T1000 (cell line): ENCODE measurements around the gene NFATC2IP.

Experiments
- DNase-seq: peaks from one replicate; lab custom pipeline; 2025; ENCODE audit warnings: mixed read lengths; lab: John Stamatoyannopoulos, UW

Gene NFATC2IP

DNA sequence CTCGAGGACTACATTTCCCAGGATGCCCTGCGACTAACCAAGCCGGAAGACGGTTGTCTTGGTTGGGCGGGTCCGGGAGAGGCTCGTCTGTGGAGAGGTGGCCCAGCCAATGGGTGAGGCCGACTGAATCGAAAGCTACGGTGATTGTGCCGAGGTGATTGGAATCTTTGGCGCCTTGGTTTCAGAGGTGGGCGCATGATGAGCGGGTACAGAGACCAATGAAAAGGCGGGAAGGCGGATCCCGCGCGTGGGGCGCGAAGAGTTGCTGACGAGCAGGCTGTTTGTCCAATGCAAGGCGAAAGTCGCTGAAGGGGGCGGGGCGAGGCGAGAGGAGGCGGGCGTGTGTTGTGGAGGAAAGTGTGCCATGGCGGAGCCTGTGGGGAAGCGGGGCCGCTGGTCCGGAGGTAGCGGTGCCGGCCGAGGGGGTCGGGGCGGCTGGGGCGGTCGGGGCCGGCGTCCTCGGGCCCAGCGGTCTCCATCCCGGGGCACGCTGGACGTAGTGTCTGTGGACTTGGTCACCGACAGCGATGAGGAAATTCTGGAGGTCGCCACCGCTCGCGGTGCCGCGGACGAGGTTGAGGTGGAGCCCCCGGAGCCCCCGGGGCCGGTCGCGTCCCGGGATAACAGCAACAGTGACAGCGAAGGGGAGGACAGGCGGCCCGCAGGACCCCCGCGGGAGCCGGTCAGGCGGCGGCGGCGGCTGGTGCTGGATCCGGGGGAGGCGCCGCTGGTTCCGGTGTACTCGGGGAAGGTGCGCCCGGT is at the start of gene NFATC2IP:
Gene NFATC2IP, plus strand, starts transcription at position 290 of the 762 bp plus-strand sequence. Its CDS starts 75 bp downstream, at position 365.
- peak; percentile 99 for DNase-seq

DNA sequence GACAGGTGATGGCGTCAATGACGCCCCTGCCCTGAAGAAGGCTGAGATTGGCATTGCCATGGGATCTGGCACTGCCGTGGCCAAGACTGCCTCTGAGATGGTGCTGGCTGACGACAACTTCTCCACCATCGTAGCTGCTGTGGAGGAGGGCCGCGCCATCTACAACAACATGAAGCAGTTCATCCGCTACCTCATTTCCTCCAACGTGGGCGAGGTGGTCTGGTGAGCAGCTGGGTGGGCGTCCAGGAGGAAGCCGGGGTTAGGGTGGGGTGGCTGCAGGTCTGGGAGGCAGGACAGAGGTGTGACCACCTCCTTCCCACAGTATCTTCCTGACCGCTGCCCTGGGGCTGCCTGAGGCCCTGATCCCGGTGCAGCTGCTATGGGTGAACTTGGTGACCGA is 48.9 kb upstream of the NFATC2IP start:
- DNase-seq: no peak

GRCh38 chr16:28902909-28903308 is 47.8 kb upstream of the NFATC2IP start:
- DNase-seq: no peak

GRCh38 chr16:28903344-28904042 is 47.2 kb upstream of the NFATC2IP start:
- no peak for DNase-seq

DNA sequence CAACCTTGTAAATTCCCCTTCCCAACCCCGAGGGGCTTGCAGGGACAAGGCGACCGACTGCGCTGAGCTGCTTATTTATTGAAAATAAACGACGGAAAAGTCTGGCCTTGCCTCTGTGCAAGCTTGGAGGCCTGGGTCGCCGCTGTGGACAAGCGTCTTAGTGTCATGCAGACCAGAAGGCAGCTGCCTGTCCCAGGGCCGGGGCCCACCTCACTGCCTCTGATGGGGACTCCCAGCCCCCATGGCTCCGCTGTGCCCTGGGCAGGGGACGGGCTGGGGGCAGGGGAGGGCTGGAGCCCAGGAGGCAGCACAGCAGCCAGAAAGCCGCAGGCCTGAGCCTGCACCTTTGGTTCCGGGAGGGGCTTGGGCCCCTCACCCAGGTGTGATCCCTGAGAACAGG is 46.4 kb upstream of the NFATC2IP start:
- no peak for DNase-seq

DNA sequence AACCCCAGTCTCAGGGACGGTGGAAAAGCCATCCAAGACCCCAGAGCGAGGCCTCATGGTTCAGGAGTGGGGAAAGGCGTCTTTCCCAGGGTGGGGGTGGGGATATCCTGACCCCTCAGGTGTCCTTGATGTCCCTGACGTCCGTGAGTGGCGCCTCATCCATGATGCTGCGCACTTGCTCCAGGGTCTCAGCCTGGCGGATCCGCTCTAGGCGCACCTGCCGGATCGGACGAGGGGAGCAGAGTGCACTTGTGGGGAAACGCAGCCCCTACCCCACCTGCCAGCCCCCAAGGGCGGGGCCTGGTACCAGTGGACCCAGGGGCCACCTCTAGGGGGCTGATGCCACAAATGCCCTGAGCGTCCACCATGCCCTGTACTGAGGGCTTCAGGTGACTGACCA is 45.9 kb upstream of the NFATC2IP start:
- DNase-seq: no peak

DNA sequence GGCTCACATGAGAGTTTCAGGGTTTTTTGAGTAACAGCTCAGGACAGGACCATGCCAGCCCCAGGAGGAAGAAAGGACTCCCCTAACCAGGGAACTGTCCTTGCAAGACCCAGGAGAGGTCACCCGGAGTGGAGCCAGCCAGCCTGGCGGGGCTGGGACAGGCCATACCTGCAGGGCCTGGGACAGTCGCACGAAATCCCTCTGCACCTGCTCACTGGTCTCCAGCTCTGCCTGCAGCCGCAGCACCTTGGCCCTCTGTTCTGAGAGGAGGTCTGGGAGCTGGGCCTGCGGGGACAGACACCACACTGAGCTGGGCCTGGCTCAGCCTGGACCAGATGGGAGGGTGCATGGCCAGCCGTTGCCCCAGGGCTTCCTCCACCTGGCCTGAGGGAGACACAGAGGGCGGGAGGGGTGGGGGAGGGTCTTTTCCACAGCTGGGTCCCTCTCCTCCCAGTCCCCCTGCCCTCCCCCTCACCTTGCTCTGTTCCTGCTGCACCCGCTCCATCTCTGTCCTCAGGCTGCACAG is 45.4 kb upstream of the NFATC2IP start:
- DNase-seq: no peak

- no peak for DNase-seq
Measured at GRCh38 chr16:28905800-28906372, 44.9 kb upstream of the NFATC2IP start.

GRCh38 chr16:28910086-28911031 is 40.4 kb upstream of the NFATC2IP start:
- DNase-seq: no peak

DNA sequence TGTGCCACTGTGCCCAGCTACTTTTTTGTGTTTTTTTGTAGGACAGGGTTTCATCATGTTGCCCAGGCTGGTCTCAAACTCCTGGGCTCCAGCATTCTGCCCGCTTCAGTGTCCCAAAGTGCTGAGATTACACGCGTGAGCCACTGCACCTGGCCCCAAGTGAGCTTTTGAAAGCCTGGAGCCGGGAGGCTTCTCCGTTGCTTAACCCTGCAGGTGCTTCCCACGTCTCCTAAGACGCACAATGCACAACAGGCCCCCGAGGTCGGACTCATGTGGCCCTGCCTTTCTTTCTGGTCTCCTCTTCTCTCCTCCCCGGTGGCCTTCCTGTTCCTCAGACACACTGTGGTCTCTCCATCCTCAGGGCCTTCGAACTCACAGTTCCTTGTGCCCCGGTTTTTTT is 38.2 kb upstream of the NFATC2IP start:
- DNase-seq: no peak

DNA sequence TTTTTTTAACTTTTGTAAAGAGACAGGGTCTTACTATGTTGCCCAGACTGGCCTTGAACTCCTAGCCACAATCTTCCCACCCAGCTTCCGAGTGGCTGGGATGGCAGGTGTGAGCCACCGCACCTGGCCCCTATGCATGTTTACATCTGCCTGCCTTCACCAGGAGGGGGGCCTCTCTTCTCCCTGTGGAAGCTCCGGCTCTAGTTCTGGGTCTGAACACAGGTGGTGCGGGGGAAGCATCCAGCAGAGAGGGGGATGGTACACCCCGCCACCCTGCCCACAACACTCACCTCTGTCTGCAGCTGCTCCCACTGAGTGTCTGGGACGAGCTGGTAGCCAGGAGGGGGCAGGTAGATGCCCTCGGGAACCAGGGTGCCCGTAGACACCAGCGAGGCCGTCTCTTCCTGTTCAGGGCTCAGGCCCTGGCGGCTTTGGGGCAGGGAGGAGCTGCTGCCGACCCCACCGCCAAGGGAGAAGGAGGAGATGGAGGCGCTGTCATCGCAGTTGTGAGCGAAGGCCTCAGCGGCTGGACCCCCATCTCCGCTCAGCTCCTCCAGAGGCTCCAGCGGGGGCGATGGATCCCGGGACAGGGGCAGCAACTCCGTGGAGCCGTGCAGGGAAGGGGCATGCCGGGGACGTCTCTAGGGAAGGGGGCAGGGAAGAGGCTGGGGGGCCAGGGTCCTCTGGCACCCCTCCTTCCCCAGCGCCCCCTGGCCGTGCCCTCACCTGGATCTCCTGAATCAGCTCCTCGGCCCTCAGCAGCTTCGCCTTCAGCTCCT is 36.6 kb upstream of the NFATC2IP start:
- no peak for DNase-seq

GRCh38 chr16:28915181-28915580 is 35.6 kb upstream of the NFATC2IP start:
- DNase-seq: no peak

- DNase-seq: no peak
Measured at GRCh38 chr16:28917095-28917494, 33.6 kb upstream of the NFATC2IP start.

- DNase-seq: no peak
Measured at GRCh38 chr16:28918698-28919097, 32.0 kb upstream of the NFATC2IP start.

- no peak for DNase-seq
Measured at GRCh38 chr16:28923231-28923587, 27.5 kb upstream of the NFATC2IP start.

GRCh38 chr16:28923652-28924398 is 26.9 kb upstream of the NFATC2IP start:
- DNase-seq: no peak

DNA sequence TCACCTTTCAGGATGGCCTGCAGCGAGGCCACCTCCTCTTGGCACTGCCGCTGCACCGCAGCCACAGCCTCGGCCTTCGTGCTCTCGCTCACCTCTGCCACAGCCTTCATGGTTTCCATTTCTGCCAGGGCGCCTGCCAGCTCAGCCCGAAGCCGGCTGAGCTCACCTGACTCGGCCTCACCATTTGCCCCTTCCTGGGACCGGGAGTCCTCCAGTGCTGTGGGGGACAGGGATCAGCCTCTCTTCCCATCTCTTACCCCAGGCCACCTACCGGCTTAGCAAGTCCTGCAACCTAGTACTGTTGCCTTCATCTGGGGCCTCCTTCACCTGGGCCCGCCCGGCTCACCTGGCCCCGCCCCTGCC is 26.4 kb upstream of the NFATC2IP start:
- DNase-seq: no peak

DNA sequence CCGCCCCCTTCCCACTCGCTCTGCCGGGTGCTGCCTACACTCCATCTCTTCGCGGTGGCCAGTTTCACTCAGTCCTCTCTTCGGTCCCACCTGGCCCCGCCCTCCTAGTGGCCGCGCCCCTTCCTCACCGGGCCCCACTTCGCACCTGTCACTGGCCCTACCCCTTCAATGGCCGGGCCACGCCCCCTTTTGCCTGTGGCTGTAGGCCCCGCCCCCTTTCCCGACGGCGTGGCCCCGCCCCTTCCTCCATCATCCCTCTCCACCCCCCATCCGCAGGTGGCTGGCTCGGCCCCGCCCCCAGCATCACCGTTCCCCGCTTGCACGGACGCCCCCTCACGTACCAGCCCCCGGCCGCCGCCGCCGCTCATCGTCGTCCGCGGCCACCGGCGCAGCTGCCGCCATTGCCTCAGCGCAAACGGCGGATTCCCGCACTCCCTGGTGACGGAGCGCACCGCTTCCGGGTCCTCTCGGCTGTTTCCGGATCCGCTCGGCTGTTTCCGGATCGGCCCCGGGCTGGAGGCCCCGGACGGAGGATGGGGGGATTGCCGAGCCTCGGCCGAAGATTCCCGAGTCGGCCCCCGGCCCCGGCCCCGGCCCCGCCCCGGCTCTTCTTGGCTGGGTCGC is 25.9 kb upstream of the NFATC2IP start, which contains the start of gene RABEP2:
Gene RABEP2, minus strand, starts transcription at position 477 of the 624 bp plus-strand sequence. Its CDS starts 75 bp downstream, at position 402.
- DNase-seq: peak; percentile 96

DNA sequence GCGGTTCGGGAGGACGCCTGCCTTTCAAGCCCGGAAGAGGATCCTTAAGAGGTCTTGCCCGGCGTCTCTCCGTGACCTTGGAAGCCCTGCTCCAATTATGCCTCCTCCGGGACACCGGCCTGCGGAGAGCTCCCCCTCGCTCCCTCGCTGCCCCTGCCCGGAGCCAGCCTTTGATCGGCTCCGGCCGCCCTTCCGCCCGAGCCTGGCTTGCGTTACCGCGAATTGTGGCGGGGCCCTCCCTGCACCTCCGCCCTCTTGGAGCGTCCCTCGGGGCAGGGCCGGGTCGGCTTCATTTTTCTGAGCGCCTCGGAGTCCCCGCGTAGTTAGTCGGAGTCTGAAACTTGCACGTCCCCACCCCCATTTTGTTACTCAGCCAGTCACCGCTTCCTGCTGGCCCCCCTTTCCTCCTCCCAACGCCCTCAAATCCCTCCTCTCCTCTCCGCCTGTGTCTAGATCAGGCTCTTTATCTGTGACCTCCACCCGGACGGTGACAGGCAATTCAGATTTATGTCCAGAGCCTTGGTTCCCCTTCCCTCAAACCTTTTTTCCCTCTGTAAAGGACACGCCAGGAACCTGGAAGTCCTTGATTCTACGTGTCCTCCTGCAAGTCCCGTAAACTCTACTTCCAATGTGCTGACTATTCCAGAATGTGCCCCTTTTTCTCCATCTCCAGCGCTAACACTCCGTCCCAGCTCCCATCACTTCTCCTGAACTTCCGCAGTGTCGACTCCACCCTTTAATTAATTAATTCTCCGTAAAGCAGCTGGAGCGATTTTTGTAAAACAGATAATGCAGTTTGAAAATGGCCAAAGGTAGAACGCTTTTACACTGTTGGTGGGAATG is 25.1 kb upstream of the NFATC2IP start:
- peak; percentile 90 for DNase-seq
